Naive B cell (primary cell): ENCODE results near the gene TMEM167B. TPM values are rescaled to one million over a fixed set of nuclear protein-coding genes. Genes with fewer than 3 reads are reported as not detected.

ENCODE experiments used
- ATAC-seq, 2 donors: fragments of 150-1000 bp; cut with Tn5 transposase; 2 replicates each; pipeline ENCODE4 v1.10.0; 2021; ENCODE audit warnings: low read depth in 2 of 2, mild to moderate bottlenecking in 2 of 2, moderate library complexity in 2 of 2
- DNase-seq: peaks from one replicate; pipeline ENCODE4 v3.0.0; 2022
- H3K27ac Mint-ChIP-seq, 6 donors: one replicate each; pipeline ENCODE4 v1.8.0; 2020 to 2022; ENCODE audit warnings: mild to moderate bottlenecking in 6 of 6, mixed read lengths in 6 of 6, moderate library complexity in 5 of 6, inconsistent platforms in 2 of 6
- H3K27me3 Mint-ChIP-seq, 3 donors: one replicate each; pipeline ENCODE4 v1.8.0; 2021 to 2022; ENCODE audit warnings: mixed read lengths in 3 of 3, mild to moderate bottlenecking in 1 of 3
- H3K36me3 Mint-ChIP-seq, 2 donors: one replicate each; pipeline ENCODE4 v1.8.0; 2020 to 2022; ENCODE audit warnings: mixed read lengths in 2 of 2, inconsistent platforms in 1 of 2, mild to moderate bottlenecking in 1 of 2
- H3K4me1 Mint-ChIP-seq, 3 donors: one replicate each; pipeline ENCODE4 v1.8.0; 2020 to 2022; ENCODE audit warnings: mixed read lengths in 3 of 3, inconsistent platforms in 1 of 3, mild to moderate bottlenecking in 1 of 3, moderate library complexity in 1 of 3
- H3K4me3 Mint-ChIP-seq, 8 donors: one replicate each; pipeline ENCODE4 v1.8.0; 2020 to 2022; ENCODE audit warnings: mild to moderate bottlenecking in 8 of 8, mixed read lengths in 8 of 8, moderate library complexity in 8 of 8, inconsistent platforms in 2 of 8
- H3K9me3 Mint-ChIP-seq, 7 donors: one replicate each; pipeline ENCODE4 v1.8.0; 2020 to 2022; ENCODE audit warnings: mixed read lengths in 7 of 7, mild to moderate bottlenecking in 5 of 7, inconsistent platforms in 2 of 7, moderate library complexity in 1 of 7
- polyA plus RNA-seq, 6 donors: library from polyadenylated mRNA; unstranded; fragments of 300-500 nt; fragmentation: Illumina TruSeq; gene quantifications; one replicate each; pipeline ENCODE4 v1.2.3, GENCODE V29; 2021; ENCODE audit warnings: low read depth in 6 of 6

Gene TMEM167B
- polyA plus RNA-seq, 6 donors from 2014 or later = 20.8 to 44.2 (median 36.0) TPM

DNA sequence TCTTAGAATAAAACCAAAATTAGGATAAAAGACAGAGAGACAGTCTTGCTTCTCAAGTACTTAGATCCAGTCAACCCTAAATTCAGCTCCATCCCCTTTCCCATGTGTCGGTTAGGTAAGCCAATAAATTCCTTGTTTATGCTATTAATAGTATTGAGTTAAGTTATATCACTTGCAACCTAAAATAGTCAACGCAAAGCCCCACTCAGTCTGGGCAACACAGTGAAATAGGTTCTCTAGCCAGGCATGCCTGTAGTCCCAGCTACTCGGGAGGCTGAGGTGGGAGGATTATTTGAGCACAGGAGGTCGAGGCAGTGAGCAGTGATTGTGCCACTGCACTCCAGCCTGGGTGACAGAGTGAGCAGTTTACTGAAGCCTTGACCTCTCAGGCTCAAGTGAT lies 29.4 kb upstream of the TMEM167B start:
- no peaks in the 10 kb centered on the region for H3K9me3 Mint-ChIP-seq
- no peak overlapping the region for H3K27ac Mint-ChIP-seq
- peaks cover 0 to 4% (median 0%) of the 10 kb centered on the region in 3 donors for H3K27me3 Mint-ChIP-seq
- DNase-seq = no peak
- no peak for ATAC-seq
- peaks cover 0 to 8% of the 10 kb centered on the region in 2 donors for H3K36me3 Mint-ChIP-seq
- H3K4me1 Mint-ChIP-seq = no peaks in the 10 kb centered on the region
- no peak overlapping the region for H3K4me3 Mint-ChIP-seq

DNA sequence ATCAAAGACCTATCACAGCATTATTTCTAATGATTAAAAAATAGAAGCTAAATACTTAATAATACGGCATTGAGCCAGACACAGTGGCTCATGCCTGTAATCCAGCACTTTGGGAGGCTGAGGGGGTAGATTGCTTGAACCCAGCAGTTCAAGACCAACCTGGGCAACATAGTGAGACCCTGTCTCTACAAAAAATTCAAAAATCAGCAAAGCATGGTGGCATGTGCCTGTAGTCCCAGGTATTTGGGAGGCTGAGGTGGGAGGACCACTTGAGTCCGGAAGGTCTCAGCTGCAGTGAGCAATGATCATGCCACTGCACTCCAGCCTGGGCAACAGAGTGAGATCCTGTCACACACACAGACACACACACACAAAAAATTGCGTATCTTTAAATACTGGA lies 25.4 kb upstream of the TMEM167B start:
- Mint-ChIP-seq H3K27ac (peak overlapping the region in 1 of 6 donors; percentile 60), H3K27me3 (no peaks in the 10 kb centered on the region), H3K36me3 (peaks cover 0 to 8% of the 10 kb centered on the region in 2 donors), H3K4me1 (no peaks in the 10 kb centered on the region), H3K9me3 (no peaks in the 10 kb centered on the region), H3K4me3 (no peak overlapping the region)
- no peak for DNase-seq
- no peak for ATAC-seq

DNA sequence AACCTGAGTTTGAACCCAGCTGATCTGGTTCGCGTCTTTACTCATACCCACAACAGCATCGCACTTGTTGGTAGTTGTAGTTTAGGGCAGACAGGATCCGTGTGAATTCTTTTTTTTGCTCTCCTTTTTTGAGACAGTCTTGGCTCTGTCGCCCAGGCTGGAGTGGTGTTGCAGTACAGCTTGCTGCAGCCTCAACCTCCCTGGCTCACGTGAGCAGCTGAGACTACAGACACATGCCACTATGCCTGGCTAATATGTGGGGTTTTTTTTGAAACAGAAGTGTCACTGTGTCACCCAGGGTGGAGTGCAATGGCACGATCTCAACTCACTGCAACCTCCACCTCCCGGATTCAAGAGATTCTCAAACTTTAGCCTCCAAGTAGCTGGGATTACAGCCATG lies 22.7 kb upstream of the TMEM167B start:
- peaks cover 0 to 4% (median 0%) of the 10 kb centered on the region in 3 donors for H3K4me1 Mint-ChIP-seq
- no peaks in the 10 kb centered on the region for H3K9me3 Mint-ChIP-seq
- DNase-seq (no peak), ATAC-seq (no peak)
- H3K27me3 Mint-ChIP-seq = no peaks in the 10 kb centered on the region
- no peak overlapping the region for H3K4me3 Mint-ChIP-seq
- H3K27ac Mint-ChIP-seq = no peak overlapping the region
- peaks cover 0 to 8% of the 10 kb centered on the region in 2 donors for H3K36me3 Mint-ChIP-seq

DNA sequence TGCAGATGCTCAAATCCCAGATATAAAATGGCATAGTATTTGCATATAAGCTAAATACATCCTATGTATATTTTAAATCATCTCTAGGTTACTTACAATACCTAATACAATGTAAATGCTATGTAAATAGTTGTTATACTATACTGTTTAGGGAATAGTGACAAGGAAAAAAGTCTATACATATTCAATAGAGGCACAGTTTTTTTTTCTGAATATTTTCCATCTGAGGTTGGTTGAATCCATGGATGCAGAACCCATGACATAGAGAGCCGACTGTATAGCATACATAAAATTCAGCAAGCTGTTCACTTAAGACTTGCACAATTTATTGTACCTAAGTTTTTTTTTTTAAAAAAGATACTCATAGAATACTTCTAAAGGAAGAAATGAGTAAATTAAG lies 21.3 kb upstream of the TMEM167B start:
- Mint-ChIP-seq H3K9me3 (no peaks in the 10 kb centered on the region), H3K4me1 (peaks cover 3 to 5% (median 3%) of the 10 kb centered on the region in 3 donors), H3K4me3 (no peak overlapping the region), H3K27ac (no peak overlapping the region), H3K27me3 (no peaks in the 10 kb centered on the region), H3K36me3 (peaks cover 0 to 8% of the 10 kb centered on the region in 2 donors)
- ATAC-seq (no peak), DNase-seq (no peak)

DNA sequence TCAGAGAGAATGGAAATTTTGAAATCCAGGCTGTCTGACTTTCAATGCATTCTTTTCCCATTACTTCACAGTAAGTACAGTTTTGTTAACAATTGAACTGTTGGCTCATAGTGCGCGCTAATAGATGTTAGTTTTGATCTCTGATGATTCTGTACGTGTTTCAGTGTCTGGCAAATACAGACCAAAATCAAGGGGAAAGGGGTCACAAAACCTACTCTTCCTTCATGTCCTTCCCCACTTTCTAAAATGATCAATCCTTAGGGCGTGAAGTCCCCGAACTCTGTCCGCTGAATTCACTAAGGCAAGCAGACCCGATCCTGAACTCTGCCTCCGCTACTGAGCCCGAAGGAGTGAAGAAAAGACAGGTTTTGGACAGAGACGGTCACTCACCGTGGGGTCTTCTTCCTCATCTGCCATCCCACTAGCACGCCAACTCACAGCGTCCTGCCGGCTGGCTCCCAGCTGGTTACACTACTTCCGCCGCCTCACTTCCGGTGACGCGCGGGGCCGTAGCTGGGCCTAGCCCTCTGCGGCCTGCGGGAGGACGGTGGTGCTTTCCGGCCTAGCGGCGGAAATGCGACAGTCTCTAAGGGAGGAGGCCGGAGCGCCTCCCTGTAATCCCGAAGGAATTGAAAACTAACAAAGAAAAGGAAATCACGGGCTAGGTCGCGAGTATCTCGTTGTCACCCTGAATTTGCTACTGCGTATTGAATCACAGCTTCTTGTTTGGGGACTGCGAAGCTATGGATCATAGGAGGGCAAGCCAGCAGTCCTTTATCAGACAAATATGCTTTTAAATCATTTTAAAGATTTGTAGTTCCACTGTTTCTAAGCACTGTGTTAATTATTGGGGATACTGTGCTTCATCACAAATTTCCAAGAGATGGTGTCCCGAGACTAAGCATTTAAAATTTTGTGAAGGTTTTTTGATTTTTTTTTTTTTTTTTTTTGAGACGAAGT lies 14.8 kb upstream of the TMEM167B start, which contains the start of gene TAF13:
TAF13 (minus strand) TSS at position 473 of the 960 bp plus-strand sequence; CDS start at position 417, 56 bp downstream.
- peaks cover 0 to 7% of the 10 kb centered on the region in 2 donors for H3K36me3 Mint-ChIP-seq
- no peaks in the 10 kb centered on the region for H3K9me3 Mint-ChIP-seq
- H3K27me3 Mint-ChIP-seq = peaks cover 0 to 6% (median 4%) of the 10 kb centered on the region in 3 donors
- H3K4me3 Mint-ChIP-seq = peak within 1 kb of the TSS; percentile 95 to 99 (median 98)
- H3K27ac Mint-ChIP-seq = peak within 1 kb of the TSS; percentile 97 to 99 (median 99)
- DNase-seq (peak; percentile 92), ATAC-seq (peak; percentile 98)
- H3K4me1 Mint-ChIP-seq = peaks cover 11 to 21% (median 14%) of the 10 kb centered on the region in 3 donors

DNA sequence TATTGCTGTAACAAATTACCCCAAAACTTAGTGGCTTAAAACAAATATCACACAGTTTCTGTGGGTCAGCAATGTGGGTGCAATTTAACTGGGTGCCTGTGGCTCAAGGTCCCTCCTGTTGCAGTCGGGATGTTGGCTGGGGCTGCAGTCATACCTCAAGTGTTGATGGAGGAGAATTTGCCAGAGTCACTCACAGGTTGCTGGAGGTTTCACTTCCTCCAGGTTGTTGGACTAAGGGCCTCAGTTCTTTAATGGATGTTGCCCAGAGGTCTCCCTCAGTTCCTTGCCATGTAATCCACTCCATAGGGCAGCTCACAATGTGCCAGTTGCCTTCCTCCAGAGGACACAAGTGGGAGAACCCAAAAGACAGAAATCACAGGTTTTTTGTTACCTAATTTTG lies 12.2 kb upstream of the TMEM167B start:
- H3K9me3 Mint-ChIP-seq = no peaks in the 10 kb centered on the region
- H3K27me3 Mint-ChIP-seq = peaks cover 0 to 7% (median 4%) of the 10 kb centered on the region in 3 donors
- H3K4me3 Mint-ChIP-seq = peak overlapping the region in 2 of 8 donors; percentile 33 to 76
- peak overlapping the region in 1 of 6 donors; percentile 79 for H3K27ac Mint-ChIP-seq
- H3K36me3 Mint-ChIP-seq = peaks cover 0 to 7% of the 10 kb centered on the region in 2 donors
- ATAC-seq (no peak), DNase-seq (no peak)
- peaks cover 11 to 21% (median 14%) of the 10 kb centered on the region in 3 donors for H3K4me1 Mint-ChIP-seq

DNA sequence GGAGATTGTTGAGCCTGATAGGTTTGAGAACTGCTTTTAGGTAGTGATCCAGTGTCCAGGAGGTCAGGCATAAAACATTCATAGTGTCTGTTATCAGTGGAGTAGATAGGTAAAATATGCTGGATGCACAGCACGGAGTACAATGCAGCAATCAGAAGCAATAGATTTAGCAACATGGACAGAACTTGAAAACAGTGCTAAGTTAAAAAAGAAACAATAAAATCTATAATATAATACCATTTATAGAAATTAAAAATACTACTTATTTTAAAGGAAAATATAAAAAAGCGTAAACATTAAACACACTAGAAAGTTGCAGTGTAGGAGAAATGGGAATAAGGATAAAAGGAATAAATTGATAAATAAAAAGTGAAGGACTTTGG lies 11.3 kb upstream of the TMEM167B start:
- Mint-ChIP-seq H3K36me3 (peaks cover 0 to 7% of the 10 kb centered on the region in 2 donors), H3K27me3 (peaks cover 0 to 7% (median 4%) of the 10 kb centered on the region in 3 donors), H3K27ac (no peak overlapping the region), H3K9me3 (no peaks in the 10 kb centered on the region), H3K4me1 (peaks cover 9 to 19% (median 13%) of the 10 kb centered on the region in 3 donors), H3K4me3 (no peak overlapping the region)
- no peak for ATAC-seq
- no peak for DNase-seq

DNA sequence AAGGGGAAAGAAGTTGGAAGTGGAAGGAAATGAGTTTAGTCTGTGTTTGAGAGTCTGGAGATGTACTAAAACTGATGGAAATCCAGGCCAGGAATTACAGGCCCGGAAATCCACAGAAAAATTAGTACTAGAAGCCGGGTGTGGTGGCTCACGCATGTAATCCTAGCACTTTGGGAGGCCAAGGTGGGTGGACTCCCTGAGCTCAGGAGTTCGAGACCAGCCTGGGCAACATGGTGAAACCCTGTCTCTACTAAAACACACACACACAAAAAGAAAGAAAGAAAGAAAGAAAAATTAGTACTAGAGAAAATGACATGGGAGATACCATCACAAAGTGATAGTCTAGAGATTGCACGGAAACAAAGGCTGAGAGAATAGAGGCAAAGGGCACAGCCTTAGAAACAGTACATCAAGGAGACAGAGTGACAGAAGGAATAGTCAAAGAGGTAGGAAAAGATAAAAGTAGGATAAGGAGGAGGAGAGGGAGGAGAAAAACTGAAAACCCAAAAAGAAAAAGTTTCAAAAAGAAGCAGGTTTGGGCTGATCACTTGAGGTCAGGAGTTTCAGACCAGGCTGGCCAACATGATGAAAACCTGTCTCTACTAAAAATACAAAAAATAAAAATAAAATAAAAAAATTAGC lies 10.0 kb upstream of the TMEM167B start:
- DNase-seq (no peak), ATAC-seq (no peak)
- Mint-ChIP-seq H3K9me3 (no peaks in the 10 kb centered on the region), H3K27me3 (peaks cover 0 to 7% (median 4%) of the 10 kb centered on the region in 3 donors), H3K4me3 (peak overlapping the region in 1 of 8 donors; percentile 35), H3K4me1 (peaks cover 0 to 8% (median 6%) of the 10 kb centered on the region in 3 donors), H3K36me3 (peaks cover 0 to 6% of the 10 kb centered on the region in 2 donors), H3K27ac (no peak overlapping the region)

DNA sequence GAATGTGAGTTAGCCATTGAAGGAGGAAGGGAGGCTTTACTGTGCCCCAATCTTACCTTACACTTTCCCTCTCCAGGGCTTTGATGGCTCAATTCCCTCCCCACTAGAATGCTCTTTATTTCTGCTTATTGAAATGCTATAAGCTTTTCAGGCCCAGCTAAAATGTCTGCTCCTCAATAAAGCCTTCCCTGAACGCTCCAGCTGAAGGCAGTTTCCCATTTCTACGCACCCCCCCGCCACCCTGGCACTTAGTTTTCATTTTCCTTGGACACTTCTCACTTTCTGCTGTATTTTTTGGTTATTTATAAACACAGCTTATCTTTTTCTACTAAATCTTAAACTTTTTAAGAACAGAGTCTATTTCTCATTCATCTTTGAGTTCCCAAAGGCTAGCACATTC lies 7.1 kb upstream of the TMEM167B start:
- Mint-ChIP-seq H3K36me3 (no peaks in the 10 kb centered on the region), H3K4me3 (peak overlapping the region in 1 of 8 donors; percentile 47), H3K27ac (no peak overlapping the region), H3K4me1 (no peaks in the 10 kb centered on the region), H3K9me3 (no peaks in the 10 kb centered on the region), H3K27me3 (peaks cover 0 to 7% (median 4%) of the 10 kb centered on the region in 3 donors)
- DNase-seq (no peak), ATAC-seq (no peak)

DNA sequence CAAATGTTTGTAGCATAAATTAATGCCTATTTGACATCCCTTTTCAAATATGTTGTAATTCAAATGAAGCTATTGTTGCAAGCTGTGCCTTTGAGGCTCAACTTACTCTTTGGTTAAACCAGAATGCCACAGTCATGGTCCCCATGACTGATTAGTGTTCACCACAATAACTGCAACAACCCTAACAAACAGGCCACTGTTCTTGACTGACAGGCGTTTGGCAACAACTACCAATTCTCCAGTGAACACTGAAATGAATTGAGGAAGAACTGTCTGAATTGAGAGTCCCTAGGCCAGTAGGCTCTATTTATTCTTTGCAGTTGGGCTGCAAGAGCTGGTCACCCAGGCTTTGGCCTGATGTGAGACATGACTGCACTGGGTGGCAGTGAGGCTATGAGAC lies 6.6 kb upstream of the TMEM167B start:
- no peaks in the 10 kb centered on the region for H3K36me3 Mint-ChIP-seq
- ATAC-seq (no peak), DNase-seq (no peak)
- H3K27me3 Mint-ChIP-seq = peaks cover 0 to 7% (median 4%) of the 10 kb centered on the region in 3 donors
- peaks cover 0 to 1% (median 0%) of the 10 kb centered on the region in 7 donors for H3K9me3 Mint-ChIP-seq
- H3K27ac Mint-ChIP-seq = no peak overlapping the region
- peaks cover 0 to under 1% (median 0%) of the 10 kb centered on the region in 3 donors for H3K4me1 Mint-ChIP-seq
- H3K4me3 Mint-ChIP-seq = no peak overlapping the region

DNA sequence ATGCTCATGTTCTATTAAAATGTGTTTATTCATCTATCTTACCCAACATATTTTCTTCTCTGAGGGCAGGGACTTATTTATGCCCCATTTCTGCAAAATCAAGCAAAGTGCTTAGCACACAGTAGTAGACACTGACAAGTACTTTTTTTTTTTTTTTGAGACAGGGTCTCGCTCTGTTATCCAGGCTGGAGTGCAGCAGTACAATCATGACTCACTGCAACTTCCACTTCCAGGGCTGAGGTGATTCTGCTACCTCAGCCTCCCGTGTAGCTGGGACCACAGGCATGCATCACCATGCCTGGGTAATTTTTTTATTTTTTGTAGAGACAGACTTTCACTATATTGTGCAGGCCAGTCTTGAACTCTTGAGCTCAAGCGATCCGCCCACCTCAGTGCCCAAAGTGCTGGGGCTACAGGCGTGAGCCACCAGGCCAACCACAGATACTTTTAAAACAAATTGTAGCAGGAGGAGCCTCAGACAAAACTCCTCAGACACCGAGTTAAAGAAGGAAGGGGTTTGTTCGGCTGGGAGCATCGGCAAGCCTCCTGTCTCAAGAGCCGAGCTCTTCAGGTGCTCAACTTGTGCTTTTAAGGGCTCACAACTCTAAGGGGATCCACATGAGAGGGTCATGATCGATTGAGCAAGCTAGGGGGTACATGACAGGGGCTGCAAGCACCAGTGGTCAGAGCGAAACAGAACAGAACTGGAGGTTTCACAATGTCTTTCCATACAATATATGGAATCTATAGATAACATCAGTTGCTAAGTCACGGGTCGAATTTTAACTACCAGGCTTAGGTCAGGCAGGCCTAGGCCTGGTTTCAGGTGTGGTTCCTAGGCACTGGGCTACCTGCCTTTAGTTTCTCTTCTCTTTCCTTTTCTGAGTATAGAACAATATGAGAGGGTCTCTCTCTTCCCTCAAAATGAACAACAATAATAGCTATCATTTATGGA lies 5.7 kb upstream of the TMEM167B start:
- ATAC-seq (no peak), DNase-seq (no peak)
- Mint-ChIP-seq H3K27me3 (peaks cover 0 to 7% (median 4%) of the 10 kb centered on the region in 3 donors), H3K27ac (peak overlapping the region in 1 of 6 donors; percentile 72), H3K36me3 (no peaks in the 10 kb centered on the region), H3K4me1 (peaks cover 0 to 9% (median under 1%) of the 10 kb centered on the region in 3 donors), H3K4me3 (no peak overlapping the region), H3K9me3 (peaks cover 0 to 8% (median 0%) of the 10 kb centered on the region in 7 donors)

DNA sequence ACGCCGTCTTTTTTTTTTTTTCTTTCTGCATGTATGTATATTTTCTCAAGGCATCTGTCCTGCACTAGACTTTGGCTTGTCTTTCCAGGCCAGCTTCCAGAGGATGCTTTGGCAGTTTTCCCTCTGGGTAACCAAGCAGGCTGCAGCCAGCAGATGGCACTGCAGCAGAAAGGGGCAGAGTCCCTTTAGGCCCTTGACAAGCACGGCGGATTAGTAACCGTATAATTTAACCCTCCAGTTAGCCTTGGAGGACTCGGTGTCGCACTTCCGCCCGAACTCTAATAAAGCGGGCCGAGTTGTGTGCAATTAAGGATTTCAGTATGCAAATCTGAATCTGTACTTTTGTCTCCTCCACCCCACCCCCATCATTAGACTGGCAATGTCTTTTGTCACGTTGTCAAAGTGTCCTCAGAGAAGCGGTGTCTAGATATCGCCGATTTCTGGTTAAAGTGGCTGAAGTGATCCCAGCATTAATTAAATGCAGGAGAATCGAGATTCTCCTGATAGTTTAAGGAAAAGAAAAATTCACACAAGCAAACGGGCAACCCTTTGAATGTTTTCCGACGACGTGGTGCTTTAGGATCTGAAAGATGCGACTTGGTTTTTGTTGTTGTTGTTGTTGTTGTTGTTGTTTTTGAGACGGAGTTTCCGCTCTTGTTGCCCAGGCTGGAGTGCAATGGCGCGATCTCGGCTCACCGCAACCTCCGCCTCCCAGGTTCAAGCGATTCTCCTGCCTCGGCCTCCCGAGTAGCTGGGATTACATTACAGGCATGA lies 1.1 kb upstream of the TMEM167B start:
- H3K27me3 Mint-ChIP-seq = no peaks in the 10 kb centered on the region
- peaks cover 0 to 8% (median 2%) of the 10 kb centered on the region in 7 donors for H3K9me3 Mint-ChIP-seq
- H3K36me3 Mint-ChIP-seq = no peaks in the 10 kb centered on the region
- DNase-seq (no peak), ATAC-seq (peak in 1 of 2 donors; percentile 6)
- H3K4me3 Mint-ChIP-seq = peak overlapping the region; percentile 90 to 98 (median 94)
- H3K27ac Mint-ChIP-seq = peak overlapping the region; percentile 98 to 100 (median 99)
- peaks cover 26 to 44% (median 31%) of the 10 kb centered on the region in 3 donors for H3K4me1 Mint-ChIP-seq
